K562 (cell line): ENCODE results near the gene AMPD3.

Source experiments
- DIDO1 ChIP-seq: fragments of 450-650 bp; IDR thresholded peaks from 2 replicates; pipeline ENCODE4 v1.6.1; 2016; ENCODE audit warnings: low read depth, missing biosample characterization, missing genetic modification characterization
- EZH2 ChIP-seq: IDR thresholded peaks from 2 replicates; pipeline ENCODE4 v1.6.1; 2012; ENCODE audit warnings: low read depth, mild to moderate bottlenecking, inconsistent platforms, low read length, borderline replicate concordance
- RBM22 ChIP-seq: fragments of 200-400 bp; formaldehyde crosslinking; IDR thresholded peaks from 2 replicates; pipeline ENCODE4 v1.6.1; 2018; ENCODE audit warnings: low read length, low read depth; ENCODE audit not compliant: poor library complexity, severe bottlenecking
- TF ChIP-seq, protein P1 (sequence below): fragments of 250-450 bp; sonication (Bioruptor Pico); IDR thresholded peaks from 2 replicates; pipeline ENCODE4 v1.5.0; 2021
- TF ChIP-seq, protein P2 (sequence below): IDR thresholded peaks from 2 replicates; pipeline ENCODE4 v1.6.1; 2012; ENCODE audit warnings: low read depth, low read length, improper control_type of control experiment, borderline replicate concordance

DNA sequence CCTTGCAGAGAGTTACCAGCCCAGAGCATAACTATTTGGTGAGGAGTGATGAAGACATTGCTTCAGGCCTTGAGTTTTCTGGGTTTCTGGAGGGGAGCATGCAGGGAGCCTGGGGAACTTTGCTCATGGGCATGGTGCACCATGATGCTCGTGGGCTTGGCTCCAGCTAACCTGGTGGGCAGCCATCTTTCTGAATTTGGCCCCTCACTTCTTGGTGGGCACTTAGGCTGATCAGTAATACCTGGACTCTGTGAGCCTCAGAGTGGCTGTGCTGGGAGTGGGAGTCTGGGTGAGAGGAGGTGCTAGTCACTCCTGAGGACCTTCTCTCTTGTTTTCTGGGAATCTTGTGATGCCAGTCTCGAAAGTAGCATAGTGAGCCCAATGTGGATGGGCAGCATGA lies 30.6 kb downstream of the AMPD3 start:
- TF ChIP-seq, protein P1, sequence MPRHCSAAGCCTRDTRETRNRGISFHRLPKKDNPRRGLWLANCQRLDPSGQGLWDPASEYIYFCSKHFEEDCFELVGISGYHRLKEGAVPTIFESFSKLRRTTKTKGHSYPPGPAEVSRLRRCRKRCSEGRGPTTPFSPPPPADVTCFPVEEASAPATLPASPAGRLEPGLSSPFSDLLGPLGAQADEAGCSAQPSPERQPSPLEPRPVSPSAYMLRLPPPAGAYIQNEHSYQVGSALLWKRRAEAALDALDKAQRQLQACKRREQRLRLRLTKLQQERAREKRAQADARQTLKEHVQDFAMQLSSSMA = no peak
- TF ChIP-seq EZH2 (no peak), DIDO1 (tag) (no peak), RBM22 (no peak)
- TF ChIP-seq, protein P2, sequence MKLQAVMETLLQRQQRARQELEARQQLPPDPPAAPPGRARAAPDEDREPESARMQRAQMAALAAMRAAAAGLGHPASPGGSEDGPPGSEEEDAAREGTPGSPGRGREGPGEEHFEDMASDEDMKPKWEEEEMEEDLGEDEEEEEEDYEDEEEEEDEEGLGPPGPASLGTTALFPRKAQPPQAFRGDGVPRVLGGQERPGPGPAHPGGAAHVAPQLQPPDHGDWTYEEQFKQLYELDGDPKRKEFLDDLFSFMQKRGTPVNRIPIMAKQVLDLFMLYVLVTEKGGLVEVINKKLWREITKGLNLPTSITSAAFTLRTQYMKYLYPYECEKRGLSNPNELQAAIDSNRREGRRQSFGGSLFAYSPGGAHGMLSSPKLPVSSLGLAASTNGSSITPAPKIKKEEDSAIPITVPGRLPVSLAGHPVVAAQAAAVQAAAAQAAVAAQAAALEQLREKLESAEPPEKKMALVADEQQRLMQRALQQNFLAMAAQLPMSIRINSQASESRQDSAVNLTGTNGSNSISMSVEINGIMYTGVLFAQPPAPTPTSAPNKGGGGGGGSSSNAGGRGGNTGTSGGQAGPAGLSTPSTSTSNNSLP = no peak
